GM18870 (cell line): ENCODE data around the gene BCAS3.
"Not testable (repeated sequence)": the region's sequence is repeated elsewhere in the genome, so short reads cannot be mapped to it uniquely, and the experiment has no call there.

ENCODE experiments used
- ATAC-seq: cut with Tn5 transposase; IDR thresholded peaks from one replicate; pipeline ENCODE4 v1.9.1; 2021; ENCODE audit warnings: moderate library complexity; ENCODE audit not compliant: unreplicated experiment

BCAS3 gene

GRCh38 chr17:60920107-60920506 is 242.5 kb downstream of the BCAS3 start:
- no peak for ATAC-seq

- no peak for ATAC-seq
Observed at GRCh38 chr17:60923000-60923399, 245.3 kb downstream of the BCAS3 start.

GRCh38 chr17:60926466-60927183 is 249.0 kb downstream of the BCAS3 start:
- no peak for ATAC-seq

GRCh38 chr17:60933739-60934138 is 256.1 kb downstream of the BCAS3 start:
- ATAC-seq: no peak

DNA sequence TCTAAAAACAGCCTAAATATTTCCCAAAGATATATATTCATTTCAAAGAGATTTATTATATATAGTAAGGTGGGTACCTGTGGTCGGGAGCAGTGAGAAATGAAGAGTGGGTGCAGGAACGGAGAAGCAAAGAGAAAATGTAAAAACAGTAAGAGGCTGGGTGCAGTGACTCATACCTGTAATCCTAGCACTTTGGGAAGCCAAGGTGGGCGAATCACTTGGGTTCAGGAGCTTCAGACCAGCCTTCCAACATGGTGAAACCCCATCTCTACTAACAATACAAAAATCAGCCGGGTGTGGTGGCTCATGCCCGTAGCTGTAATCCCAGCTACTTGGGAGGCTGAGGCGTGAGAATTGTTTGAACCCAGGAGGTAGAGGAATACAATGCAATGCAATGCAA is 257.1 kb downstream of the BCAS3 start:
- ATAC-seq: no peak

- ATAC-seq: not testable (repeated sequence)
Observed at GRCh38 chr17:60935991-60936390, 258.3 kb downstream of the BCAS3 start.

GRCh38 chr17:60939318-60939717 is 261.7 kb downstream of the BCAS3 start:
- ATAC-seq: no peak

GRCh38 chr17:60941028-60941427 is 263.4 kb downstream of the BCAS3 start:
- ATAC-seq: no peak

- ATAC-seq: no peak
Observed at GRCh38 chr17:60941571-60941970, 263.9 kb downstream of the BCAS3 start.

DNA sequence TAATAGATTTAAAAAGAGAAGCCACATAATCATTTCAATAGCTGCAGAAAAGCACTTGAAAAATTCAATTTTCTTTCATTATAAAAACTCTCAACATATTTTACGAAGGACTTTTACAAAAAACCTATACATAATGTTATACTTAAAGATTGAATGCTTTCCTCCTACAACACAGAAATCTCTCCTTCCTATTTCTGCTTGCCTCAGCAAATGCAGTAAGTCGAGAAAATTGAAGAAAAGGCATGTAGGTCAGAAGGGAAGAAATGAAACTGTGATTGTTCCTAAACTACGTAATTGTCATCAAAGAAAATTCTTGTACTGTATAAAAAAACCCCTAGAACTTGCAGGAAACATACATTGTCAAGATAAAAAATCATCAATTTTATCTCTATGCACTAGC is 267.1 kb downstream of the BCAS3 start:
- ATAC-seq: no peak

GRCh38 chr17:60947100-60947499 is 269.4 kb downstream of the BCAS3 start:
- no peak for ATAC-seq

DNA sequence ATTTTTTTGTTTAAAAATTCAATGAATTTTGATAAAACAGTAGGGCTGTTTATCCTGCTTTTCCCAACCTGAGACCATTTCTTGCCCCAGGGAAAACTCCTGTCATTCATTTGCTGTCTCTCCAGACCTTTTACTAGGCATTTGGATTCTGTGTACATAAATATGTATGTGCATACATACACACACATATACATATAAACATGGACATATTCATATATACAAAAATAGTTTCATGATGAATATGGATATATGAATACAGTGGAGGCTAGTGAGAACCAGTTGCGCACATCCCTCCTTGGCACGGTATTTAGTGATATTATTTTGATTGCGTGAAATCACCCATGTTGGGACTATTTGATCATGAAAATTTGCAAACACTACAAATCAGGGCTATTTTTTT is 269.9 kb downstream of the BCAS3 start:
- ATAC-seq: no peak

- ATAC-seq: no peak
Observed at GRCh38 chr17:60952747-60953146, 275.1 kb downstream of the BCAS3 start.

DNA sequence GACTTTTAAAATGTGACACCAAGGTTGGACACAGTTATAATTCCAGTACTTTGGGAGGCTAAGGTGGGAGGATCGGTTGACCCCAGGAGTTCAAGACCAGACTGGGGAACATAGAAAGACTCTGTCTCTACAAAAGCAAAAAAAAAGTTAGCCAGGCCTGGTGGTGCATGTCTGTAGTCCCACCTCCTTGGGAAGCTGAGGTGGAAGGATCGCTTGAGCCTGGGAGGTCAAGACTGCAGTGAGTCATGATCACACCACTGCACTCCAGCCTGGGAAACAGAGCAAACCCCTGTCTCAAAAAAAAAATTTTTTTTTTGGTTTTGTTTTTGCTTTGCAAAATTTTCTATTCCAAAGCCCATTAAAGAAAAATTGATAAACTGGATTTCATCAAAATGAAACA is 281.4 kb downstream of the BCAS3 start:
- ATAC-seq: no peak

- no peak for ATAC-seq
Observed at GRCh38 chr17:60959696-60960095, 282.0 kb downstream of the BCAS3 start.

GRCh38 chr17:60960398-60961065 is 282.9 kb downstream of the BCAS3 start:
- no peak for ATAC-seq

DNA sequence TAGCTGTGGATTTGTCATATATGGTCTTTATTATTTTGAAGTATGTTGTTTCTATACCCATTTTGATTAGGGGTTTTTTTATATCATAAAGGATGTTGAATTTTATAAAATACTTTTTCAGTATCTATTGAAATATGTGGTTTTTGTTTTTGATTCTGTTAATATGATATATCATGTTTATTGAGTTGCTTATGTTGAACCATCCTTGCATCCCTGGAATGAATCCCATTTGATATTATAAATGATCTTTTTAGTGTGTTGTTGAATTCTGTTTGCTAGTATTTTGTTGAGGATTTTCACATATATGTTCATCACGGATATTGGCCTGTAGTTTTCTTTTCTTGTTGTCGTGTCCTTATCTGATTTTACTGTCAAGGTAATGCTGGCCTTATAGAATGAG is 286.5 kb downstream of the BCAS3 start:
- no peak for ATAC-seq

DNA sequence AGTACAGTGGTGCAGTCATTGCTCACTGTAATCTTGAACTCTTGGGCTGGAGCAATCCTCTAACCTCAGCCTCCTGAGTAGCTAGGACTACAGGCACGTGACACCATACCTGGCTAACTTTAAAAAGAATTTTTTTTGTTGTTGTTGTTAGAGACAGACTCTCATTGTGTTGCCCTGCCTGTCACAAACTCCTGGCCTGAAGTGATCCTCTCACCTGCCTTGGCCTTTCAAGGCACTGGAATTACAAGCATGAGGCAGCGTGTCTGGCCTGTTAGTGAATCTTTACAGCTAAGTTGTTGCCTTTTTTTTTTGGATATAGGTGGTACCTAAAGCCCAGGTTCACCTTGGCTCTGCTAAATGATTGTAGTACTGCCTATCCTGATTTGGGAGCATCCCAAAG is 290.6 kb downstream of the BCAS3 start:
- ATAC-seq: no peak

DNA sequence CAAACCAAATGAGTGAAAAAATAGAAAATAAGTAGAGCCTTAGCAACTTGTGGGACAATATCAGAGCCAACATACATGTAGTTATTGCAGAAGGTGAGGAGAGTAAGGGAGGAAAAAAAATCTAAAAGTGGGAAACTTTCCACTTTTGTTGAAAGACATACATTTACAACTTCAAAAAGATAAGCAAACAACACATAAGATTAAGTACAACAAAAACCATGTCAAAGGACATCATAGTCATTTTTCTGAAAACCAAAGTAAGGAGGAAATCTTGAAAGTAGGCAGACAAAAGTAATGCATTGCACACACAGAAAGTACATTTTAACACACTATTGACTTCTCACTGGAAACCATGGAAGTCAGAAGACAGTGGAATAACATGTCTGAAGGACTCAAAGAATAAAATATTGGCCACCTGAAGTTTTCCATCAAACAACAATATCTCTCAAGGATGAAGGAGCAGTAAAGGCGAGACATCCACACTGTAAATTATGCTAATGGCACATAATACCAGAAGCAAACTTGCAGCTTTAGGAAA is 291.9 kb downstream of the BCAS3 start:
- no peak for ATAC-seq

DNA sequence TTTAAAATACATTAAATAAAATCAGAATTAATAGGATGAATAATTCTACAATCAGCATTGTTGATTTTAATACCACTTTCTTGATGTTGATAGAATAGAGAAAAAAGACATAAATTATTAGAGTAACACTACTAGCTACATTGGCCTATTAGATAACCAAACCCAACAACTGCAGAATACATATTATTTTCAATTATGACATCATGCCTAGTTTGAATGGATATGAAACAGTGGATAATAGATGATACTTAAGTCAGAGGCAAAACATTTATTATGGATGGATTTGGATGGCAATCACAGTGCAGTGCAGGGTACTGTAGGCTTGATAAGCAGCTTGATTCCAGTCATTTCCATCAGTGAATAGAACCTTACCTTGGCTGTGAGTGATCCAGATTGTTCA is 293.1 kb downstream of the BCAS3 start:
- no peak for ATAC-seq

- ATAC-seq: no peak
Observed at GRCh38 chr17:60971515-60972369, 294.1 kb downstream of the BCAS3 start.
